HepG2 (cell line): ENCODE results near the gene GGT7. TPM values are rescaled to one million over a fixed set of nuclear protein-coding genes. Genes with fewer than 3 reads are reported as not detected.

Experiments used
- ATF2 ChIP-seq: sonication (generic); formaldehyde crosslinking; IDR thresholded peaks from 2 replicates; pipeline ENCODE4 v1.4.0; 2020; ENCODE audit warnings: missing genetic modification reagents
- CENPBD1 ChIP-seq: sonication (generic); formaldehyde crosslinking; IDR thresholded peaks from 2 replicates; pipeline ENCODE4 v1.8.0; 2022; ENCODE audit warnings: missing genetic modification reagents, low read depth, mild to moderate bottlenecking, borderline replicate concordance
- E2F5 ChIP-seq: sonication (generic); formaldehyde crosslinking; conservative IDR thresholded peaks from 2 replicates; pipeline ENCODE4 v1.4.0; 2020; ENCODE audit warnings: missing genetic modification reagents
- EED ChIP-seq: sonication (generic); formaldehyde crosslinking; IDR thresholded peaks from 2 replicates; pipeline ENCODE4 v1.5.0; 2020; ENCODE audit warnings: mild to moderate bottlenecking, missing genetic modification reagents
- GZF1 ChIP-seq: sonication (generic); formaldehyde crosslinking; IDR thresholded peaks from 2 replicates; pipeline ENCODE4 v1.5.1; 2020; ENCODE audit warnings: mild to moderate bottlenecking, missing genetic modification reagents
- KDM1A ChIP-seq: IDR thresholded peaks from 2 replicates; pipeline ENCODE4 v1.6.1; 2016; ENCODE audit warnings: missing compliant biosample characterization
- KLF15 ChIP-seq: sonication (generic); formaldehyde crosslinking; IDR thresholded peaks from 2 replicates; pipeline ENCODE4 v1.8.1; 2023; ENCODE audit warnings: borderline replicate concordance, mild to moderate bottlenecking, inconsistent platforms, missing genetic modification reagents, mixed read lengths
- LCORL ChIP-seq, 2 experiments: fragments of 450-650 bp in 1 of 2; sonication (generic) in 1 of 2; formaldehyde crosslinking in 1 of 2; IDR thresholded peaks; 2 replicates each; pipeline versions ENCODE4 v1.5.0 to v1.6.1; 2017 to 2020; ENCODE audit warnings: antibody characterized with exemption in 1 of 2, missing genetic modification reagents in 1 of 2
- MATR3 ChIP-seq: sonication (generic); formaldehyde crosslinking; IDR thresholded peaks from 2 replicates; pipeline ENCODE4 v1.4.0; 2020; ENCODE audit warnings: missing genetic modification reagents
- MEIS2 ChIP-seq: sonication (generic); formaldehyde crosslinking; IDR thresholded peaks from 2 replicates; pipeline ENCODE4 v1.9.0; 2021; ENCODE audit warnings: mild to moderate bottlenecking, missing genetic modification reagents
- NBN ChIP-seq: fragments of 450-650 bp; conservative IDR thresholded peaks from 2 replicates; pipeline ENCODE4 v1.6.1; 2017
- NKX3-1 ChIP-seq: sonication (generic); formaldehyde crosslinking; IDR thresholded peaks from 2 replicates; pipeline ENCODE4 v1.5.0; 2020; ENCODE audit warnings: missing genetic modification reagents
- POLR2AphosphoS5 ChIP-seq: IDR thresholded peaks from 2 replicates; pipeline ENCODE4 v1.6.1; 2012; ENCODE audit warnings: low read depth, low read length
- RXRA ChIP-seq: sonication (generic); formaldehyde crosslinking; IDR thresholded peaks from 2 replicates; pipeline ENCODE4 v1.5.1; 2020; ENCODE audit warnings: missing genetic modification reagents
- SETDB1 ChIP-seq: sonication (generic); formaldehyde crosslinking; IDR thresholded peaks from 2 replicates; pipeline ENCODE4 v1.5.1; 2020; ENCODE audit warnings: missing genetic modification reagents, mild to moderate bottlenecking, borderline replicate concordance
- SKI ChIP-seq: fragments of 450-650 bp; IDR thresholded peaks from one replicate; pipeline ENCODE4 v1.6.1; 2018; ENCODE audit warnings: mild to moderate bottlenecking; ENCODE audit not compliant: partially characterized antibody
- SRSF1 ChIP-seq: fragments of 200-400 bp; formaldehyde crosslinking; optimal IDR thresholded peaks from 2 replicates; pipeline ENCODE3; 2017; ENCODE audit warnings: mild to moderate bottlenecking, low read depth, low read length, moderate library complexity
- TEAD3 ChIP-seq: optimal IDR thresholded peaks from 2 replicates; pipeline ENCODE3; 2016; ENCODE audit warnings: borderline replicate concordance
- TEF ChIP-seq: sonication (generic); formaldehyde crosslinking; IDR thresholded peaks from 2 replicates; pipeline ENCODE4 v1.5.0; 2020; ENCODE audit warnings: missing genetic modification reagents
- ZFYVE20 ChIP-seq: sonication (generic); formaldehyde crosslinking; IDR thresholded peaks from 2 replicates; pipeline ENCODE4 v1.8.0; 2023; ENCODE audit warnings: low read depth, mild to moderate bottlenecking, moderate library complexity, missing genetic modification reagents, borderline replicate concordance
- ZNF20 ChIP-seq: sonication (generic); formaldehyde crosslinking; IDR thresholded peaks from 2 replicates; pipeline ENCODE4 v1.4.0; 2020; ENCODE audit warnings: mild to moderate bottlenecking, moderate library complexity, missing genetic modification reagents
- ZNF282 ChIP-seq: fragments of 450-650 bp; IDR thresholded peaks from 2 replicates; pipeline ENCODE4 v1.6.1; 2018; ENCODE audit not compliant: partially characterized antibody
- ZNF576 ChIP-seq: sonication (generic); formaldehyde crosslinking; IDR thresholded peaks from 2 replicates; pipeline ENCODE4 v1.4.0; 2020; ENCODE audit warnings: mild to moderate bottlenecking, missing genetic modification reagents
- ZNF670 ChIP-seq: sonication (generic); formaldehyde crosslinking; IDR thresholded peaks from 2 replicates; pipeline ENCODE4 v1.8.0; 2022; ENCODE audit warnings: mild to moderate bottlenecking, missing genetic modification reagents, borderline replicate concordance
- polyA plus RNA-seq, 8 experiments: library from polyadenylated mRNA; depleted of rRNA in 3 of 8; stranded (reverse) in 7 of 8; unstranded in 1 of 8; fragments of >200 nt; fragmentation: Illumina TruSeq in 4 of 8; extraction: Trizol in 4 of 8; gene quantifications; 2 replicates each; pipeline versions ENCODE4 v1.2.1 to v1.2.3, GENCODE V29; 2011 to 2016; ENCODE audit warnings: low read depth in 4 of 8, missing spikeins in 1 of 8, mixed read lengths in 1 of 8; ENCODE audit not compliant: insufficient read depth in 1 of 8
- total RNA-seq, 5 experiments: library from RNA; depleted of rRNA; stranded (reverse); fragments of >200 nt; fragmentation: Illumina TruSeq; extraction: Trizol; gene quantifications; 2 replicates each; pipeline ENCODE4 v1.2.3, GENCODE V29; 2016; ENCODE audit warnings: low read depth in 1 of 5
- TF ChIP-seq, protein P1 (sequence below): IDR thresholded peaks from 2 replicates; pipeline ENCODE4 v1.6.1; 2016; ENCODE audit warnings: low read depth, borderline replicate concordance
- TF ChIP-seq, protein P2 (sequence below): sonication (generic); formaldehyde crosslinking; IDR thresholded peaks from 2 replicates; pipeline ENCODE4 v1.4.0; 2020; ENCODE audit warnings: mild to moderate bottlenecking, missing genetic modification reagents

The GGT7 gene
- total and polyA plus RNA-seq, 2 of the 13 experiments (the other 11 are each of a cell fraction or from before 2014, with no cell fraction given) = 6.6 to 23.0 TPM

DNA sequence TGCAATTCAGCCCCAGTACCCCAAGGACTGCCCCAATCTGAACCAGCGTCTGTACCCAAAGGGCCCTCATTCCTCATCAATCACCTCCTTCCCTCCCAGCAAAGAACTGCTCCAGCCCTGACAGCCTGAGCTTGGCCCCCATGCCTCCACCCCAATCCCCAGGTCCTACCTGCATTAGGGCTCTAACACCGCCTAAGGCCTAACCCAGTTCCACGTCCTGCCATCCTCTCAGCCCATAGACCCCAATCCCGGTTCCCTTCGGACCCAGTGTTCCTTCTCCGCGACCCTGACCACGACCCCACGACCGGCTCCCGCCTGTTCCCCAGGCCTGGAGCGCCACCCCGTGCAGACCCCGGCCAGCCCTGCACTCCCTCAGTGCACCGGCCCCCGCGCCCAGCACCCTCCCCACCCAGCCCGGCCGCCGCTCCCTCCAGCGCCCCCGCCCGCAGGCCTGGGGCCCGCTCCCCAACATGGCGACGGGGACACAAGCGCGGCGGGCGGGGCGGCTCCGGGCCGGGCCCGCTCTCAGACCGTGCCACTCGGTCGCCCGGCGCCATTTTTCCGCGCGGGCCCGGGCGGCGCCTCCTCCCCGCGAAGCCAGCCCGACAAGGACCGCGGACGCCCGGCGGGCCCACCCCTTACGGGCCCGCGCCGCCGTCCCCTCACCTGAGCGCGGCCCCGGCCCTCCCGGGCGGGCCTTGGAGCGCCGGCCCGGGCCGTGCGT lies 47.7 kb downstream of the GGT7 start (continued):
- TF ChIP-seq SRSF1 (no peak), MEIS2 (no peak), NKX3-1 (0 out of 2 replicates have a peak, but pooled peaks have one; percentile 8), NBN (no peak), E2F5 (CRISPR knock-in tag) (peak; percentile 60), POLR2AphosphoS5 (no peak), ZFYVE20 (CRISPR knock-in tag) (peak; percentile 78; the same call in 1 of the 2 replicates), TEAD3 (peak; percentile 42), ATF2 (peak; percentile 64; the same call in 1 of the 2 replicates), CENPBD1 (no peak; the same call in 1 of the 2 replicates), TEF (CRISPR knock-in tag) (0 out of 2 replicates have a peak, but pooled peaks have one; percentile 15), RXRA (peak; percentile 37; the same call in 1 of the 2 replicates), ZNF670 (no peak; the same call in 1 of the 2 replicates), GZF1 (0 out of 2 replicates have a peak, but pooled peaks have one; percentile 17), LCORL (IDR thresholded peaks at IDR 0.05) (0 out of 2 replicates have a peak, but pooled peaks have one; percentile 28), LCORL (CRISPR knock-in tag; IDR thresholded peaks at IDR 0.05) (peak; percentile 40; the same call in 1 of the 2 replicates), ZNF20 (CRISPR knock-in tag) (no peak), SKI (peak; percentile 56), KLF15 (CRISPR knock-in tag) (peak; percentile 37), KDM1A (CRISPR knock-in tag) (no peak), SETDB1 (CRISPR knock-in tag) (no peak), EED (CRISPR knock-in tag) (peak; percentile 12; the same call in 1 of the 2 replicates), MATR3 (CRISPR knock-in tag) (no peak), ZNF576 (no peak), ZNF282 (no peak)
- TF ChIP-seq, protein P1, sequence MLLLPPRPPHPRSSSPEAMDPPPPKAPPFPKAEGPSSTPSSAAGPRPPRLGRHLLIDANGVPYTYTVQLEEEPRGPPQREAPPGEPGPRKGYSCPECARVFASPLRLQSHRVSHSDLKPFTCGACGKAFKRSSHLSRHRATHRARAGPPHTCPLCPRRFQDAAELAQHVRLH (CRISPR knock-in tag) = peak; percentile 88; the same call in 1 of the 2 replicates
- TF ChIP-seq, protein P2, sequence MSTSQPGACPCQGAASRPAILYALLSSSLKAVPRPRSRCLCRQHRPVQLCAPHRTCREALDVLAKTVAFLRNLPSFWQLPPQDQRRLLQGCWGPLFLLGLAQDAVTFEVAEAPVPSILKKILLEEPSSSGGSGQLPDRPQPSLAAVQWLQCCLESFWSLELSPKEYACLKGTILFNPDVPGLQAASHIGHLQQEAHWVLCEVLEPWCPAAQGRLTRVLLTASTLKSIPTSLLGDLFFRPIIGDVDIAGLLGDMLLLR (CRISPR knock-in tag) = no peak
